Lower lobe of right lung (tissue), 2 donors: ENCODE data around the gene SLIT3. TPM values are rescaled to one million over a fixed set of nuclear protein-coding genes. Genes with fewer than 3 reads are reported as not detected.
"Not testable (repeated sequence)": the region's sequence is repeated elsewhere in the genome, so short reads cannot be mapped to it uniquely, and the experiment has no call there.

ENCODE experiments used
- ATAC-seq, 2 donors: fragments of 200-7000 bp; cut with Tn5 transposase; one replicate each; pipeline ENCODE4 v1.9.1; 2020 to 2022; ENCODE audit warnings: mild to moderate bottlenecking in 2 of 2, moderate library complexity in 2 of 2
- DNase-seq: peaks from one replicate; pipeline ENCODE4 v3.0.0-alpha.2; 2020
- H3K27ac ChIP-seq: fragments of 200-600 bp; one replicate; pipeline ENCODE4 v1.8.0; 2022
- H3K27me3 ChIP-seq: fragments of 200-600 bp; one replicate; pipeline ENCODE4 v1.8.0; 2022; ENCODE audit warnings: low read depth
- H3K36me3 ChIP-seq: fragments of 200-600 bp; one replicate; pipeline ENCODE4 v1.8.0; 2022; ENCODE audit warnings: mild to moderate bottlenecking
- H3K4me1 ChIP-seq: fragments of 200-600 bp; one replicate; pipeline ENCODE4 v1.8.0; 2022
- H3K4me3 ChIP-seq: fragments of 200-600 bp; one replicate; pipeline ENCODE4 v1.8.0; 2022; ENCODE audit warnings: mild to moderate bottlenecking
- H3K9me3 ChIP-seq: fragments of 200-600 bp; one replicate; pipeline ENCODE4 v1.8.0; 2022
- CTCF ChIP-seq: fragments of 200-600 bp; IDR thresholded peaks from one replicate; pipeline ENCODE4 v1.8.0; 2022; ENCODE audit warnings: antibody characterized with exemption, mild to moderate bottlenecking
- intact Hi-C: fragments of 100-400 bp; cut with DNase I; formaldehyde crosslinking; loops from one replicate; pipeline ENCODE4 v1.11.0; 2022
- total RNA-seq: library from RNA; stranded (reverse); fragmentation: NEBNext Ultra II Directional; extraction: Animal tissue kit (Norgen Biotek cat#: 25700); gene quantifications from one replicate; pipeline ENCODE4 v1.2.1, GENCODE V29; 2021
- donor health status: DM: no; HTN: yes; CAD: no; lungs with severe emphysema.

SLIT3 gene
- total RNA-seq, 1 donor from 2014 or later = 48.6 TPM

GRCh38 chr5:169218176-169218575, 82.8 kb downstream of the SLIT3 start:
- no peak for DNase-seq
- TF ChIP-seq CTCF = no peak
- Histone ChIP-seq H3K27me3 (no peaks in the 10 kb centered on the region), H3K27ac (no peak overlapping the region), H3K4me1 (no peaks in the 10 kb centered on the region), H3K9me3 (no peaks in the 10 kb centered on the region), H3K4me3 (no peak overlapping the region), H3K36me3 (no peaks in the 10 kb centered on the region)
- intact Hi-C loops = no loop called here
- no peak for ATAC-seq

- no peak for ATAC-seq
- TF ChIP-seq CTCF = no peak
These were observed 84.1 kb downstream of the SLIT3 start for GRCh38 chr5:169216866-169217265.

GRCh38 chr5:169213479-169213878, 87.5 kb downstream of the SLIT3 start:
- H3K36me3 ChIP-seq = no peaks in the 10 kb centered on the region
- no peak overlapping the region for H3K27ac ChIP-seq
- H3K9me3 ChIP-seq = no peaks in the 10 kb centered on the region
- no peaks in the 10 kb centered on the region for H3K27me3 ChIP-seq
- H3K4me1 ChIP-seq = no peaks in the 10 kb centered on the region
- no peak for DNase-seq
- TF ChIP-seq CTCF = no peak
- no peak overlapping the region for H3K4me3 ChIP-seq
- ATAC-seq = no peak
- intact Hi-C loops = no loop called here

More at GRCh38 chr5:169216866-169217265, 84.1 kb downstream of the SLIT3 start:
- H3K27ac ChIP-seq = no peak overlapping the region
- H3K4me1 ChIP-seq = no peaks in the 10 kb centered on the region
- no peaks in the 10 kb centered on the region for H3K27me3 ChIP-seq
- no peaks in the 10 kb centered on the region for H3K36me3 ChIP-seq
- H3K4me3 ChIP-seq = no peak overlapping the region
- no peak for DNase-seq
- intact Hi-C loops = no loop called here
- no peaks in the 10 kb centered on the region for H3K9me3 ChIP-seq

GRCh38 chr5:169211761-169212160, 89.2 kb downstream of the SLIT3 start:
- H3K27ac ChIP-seq, H3K27me3 ChIP-seq, H3K9me3 ChIP-seq, intact Hi-C loops, DNase-seq, H3K4me1 ChIP-seq, H3K36me3 ChIP-seq, H3K4me3 ChIP-seq, ATAC-seq: not testable (repeated sequence)

- Histone ChIP-seq H3K4me1 (no peaks in the 10 kb centered on the region), H3K4me3 (no peak overlapping the region), H3K9me3 (peaks cover 3% of the 10 kb centered on the region), H3K27me3 (no peaks in the 10 kb centered on the region), H3K27ac (no peak overlapping the region), H3K36me3 (no peaks in the 10 kb centered on the region)
- ATAC-seq (no peak), DNase-seq (no peak)
- TF ChIP-seq CTCF = no peak
- intact Hi-C loops = no loop called here
These were observed 96.0 kb downstream of the SLIT3 start for GRCh38 chr5:169204788-169205400.

- Histone ChIP-seq H3K9me3 (peaks cover 3% of the 10 kb centered on the region), H3K27ac (no peak overlapping the region), H3K4me1 (no peaks in the 10 kb centered on the region), H3K27me3 (no peaks in the 10 kb centered on the region), H3K36me3 (no peaks in the 10 kb centered on the region), H3K4me3 (no peak overlapping the region)
- TF ChIP-seq CTCF = no peak
- DNase-seq = no peak
- intact Hi-C loops = no loop called here
- no peak for ATAC-seq
These were observed 98.0 kb downstream of the SLIT3 start for GRCh38 chr5:169202969-169203368.
